HG03521 (cell line): Measurements from ENCODE around the gene CEP72.
"Not testable (repeated sequence)": the region's sequence is repeated elsewhere in the genome, so short reads cannot be mapped to it uniquely, and the experiment has no call there.

Experiments used
- ATAC-seq: cut with Tn5 transposase; IDR thresholded peaks from one replicate; pipeline ENCODE4 v1.9.1; 2021; ENCODE audit warnings: mild to moderate bottlenecking, moderate library complexity; ENCODE audit not compliant: unreplicated experiment

CEP72 gene

DNA sequence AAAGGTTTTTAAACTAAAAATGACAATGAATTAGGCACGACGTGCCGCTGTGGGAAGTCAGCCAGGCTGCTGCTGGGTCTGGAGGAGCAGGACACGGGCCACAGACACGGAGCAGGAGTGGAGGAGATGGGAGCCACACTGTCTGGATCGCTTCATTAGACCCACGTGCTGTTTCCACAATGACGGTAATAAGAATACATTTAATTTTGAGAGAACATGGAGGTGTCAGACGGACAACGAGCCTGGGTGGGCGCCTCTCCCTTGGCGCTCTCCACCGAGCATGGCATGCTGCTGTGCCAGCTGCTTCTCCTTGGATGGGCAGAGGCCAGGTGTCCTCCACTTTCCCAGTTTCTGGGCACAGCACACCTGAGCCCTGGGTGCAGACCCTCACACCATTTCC lies 68.7 kb downstream of the CEP72 start:
- not testable (repeated sequence) for ATAC-seq

DNA sequence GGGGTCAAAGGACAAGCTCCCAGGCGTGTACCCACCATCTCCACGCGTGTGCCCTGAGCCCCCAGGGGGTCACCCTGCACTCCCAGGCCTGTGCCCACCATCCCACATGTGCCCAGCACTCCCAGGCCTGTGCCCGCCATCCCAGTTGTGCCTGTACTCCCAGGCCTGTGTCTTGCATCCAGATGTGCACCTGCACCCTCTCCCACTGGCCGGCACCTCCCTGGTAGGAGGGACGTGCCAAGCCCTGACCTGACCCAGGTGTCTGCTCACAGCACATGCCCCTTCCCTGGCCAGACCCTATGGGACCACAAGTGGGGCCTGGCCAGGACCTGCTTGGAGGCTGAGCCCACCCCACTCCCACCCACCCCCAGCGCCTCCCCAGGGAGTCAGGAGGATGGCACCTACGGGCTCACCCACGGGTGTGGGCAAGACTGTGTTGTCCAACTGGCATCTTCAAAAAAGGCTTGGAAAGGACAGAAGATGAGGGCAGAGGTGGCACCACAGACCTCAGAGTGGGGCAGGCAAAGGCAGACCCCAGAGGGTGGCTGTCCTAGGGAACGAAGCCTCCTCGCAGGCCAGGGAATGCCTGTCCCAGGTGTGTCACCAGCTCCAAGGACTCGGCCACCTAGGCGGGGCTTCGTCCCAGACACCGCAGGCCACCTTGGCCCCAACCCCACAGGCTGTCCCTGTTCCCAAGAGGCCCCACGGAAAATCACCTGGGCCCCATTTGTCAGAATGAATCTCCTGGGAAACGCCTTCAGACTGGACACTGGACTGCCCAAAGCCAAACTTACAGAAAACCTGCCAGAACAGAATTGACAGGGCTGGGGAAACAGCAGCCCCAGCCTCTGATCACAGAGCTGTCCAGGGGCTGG lies 69.4 kb downstream of the CEP72 start:
- ATAC-seq: not testable (repeated sequence)

DNA sequence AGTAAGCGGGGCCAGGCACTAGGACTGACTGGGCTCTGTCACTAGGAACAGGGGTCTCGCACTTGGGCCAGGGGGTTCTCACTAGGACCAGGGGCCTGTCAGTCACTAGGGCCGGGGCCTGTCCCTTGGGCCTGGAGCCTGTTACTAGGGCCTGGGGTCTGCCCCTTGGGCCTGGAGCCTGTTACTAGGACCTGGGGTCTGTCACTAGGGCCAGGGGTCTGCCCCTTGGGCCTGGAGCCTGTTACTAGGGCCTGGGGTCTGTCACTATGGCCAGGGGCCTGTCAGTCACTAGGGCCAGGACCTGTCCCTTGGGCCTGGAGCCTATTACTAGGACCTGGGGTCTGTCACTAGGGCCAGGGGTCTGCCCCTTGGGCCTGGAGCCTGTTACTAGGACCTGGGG lies 70.1 kb downstream of the CEP72 start:
- not testable (repeated sequence) for ATAC-seq

DNA sequence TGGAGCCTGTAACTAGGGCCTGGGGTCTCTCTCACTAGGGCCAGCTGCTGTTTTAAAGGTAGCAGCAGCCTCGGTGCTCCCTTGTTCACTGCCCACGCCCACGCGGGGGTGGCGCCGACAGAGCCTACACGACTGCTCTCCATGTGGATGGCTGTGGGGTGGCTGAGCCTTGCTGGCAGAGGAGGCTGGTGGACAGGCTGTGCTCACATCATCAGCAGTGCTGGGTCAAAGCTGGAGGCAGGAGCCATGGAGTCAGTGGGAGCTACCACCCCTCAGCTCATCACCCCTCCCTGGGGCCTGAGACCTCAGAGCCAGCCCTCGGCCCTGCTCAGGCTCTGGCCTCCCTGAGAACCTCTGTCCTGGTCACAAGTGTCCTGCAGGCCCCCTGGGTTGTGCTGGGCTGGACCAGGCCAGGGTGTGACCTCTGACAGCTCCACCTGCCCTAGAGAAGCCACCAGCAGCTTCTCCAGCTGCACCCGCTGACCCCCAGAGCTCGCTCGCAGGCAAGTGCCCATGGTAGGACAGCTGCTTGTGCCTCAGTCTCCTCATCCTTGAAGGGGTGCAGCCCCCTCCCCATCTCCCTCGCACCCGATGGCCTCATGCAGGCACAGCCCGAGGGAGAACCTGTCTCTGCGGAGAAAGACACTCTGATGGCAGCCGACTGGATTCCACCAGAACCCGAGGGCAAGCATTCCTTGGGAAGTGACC lies 70.7 kb downstream of the CEP72 start:
- ATAC-seq: not testable (repeated sequence)

DNA sequence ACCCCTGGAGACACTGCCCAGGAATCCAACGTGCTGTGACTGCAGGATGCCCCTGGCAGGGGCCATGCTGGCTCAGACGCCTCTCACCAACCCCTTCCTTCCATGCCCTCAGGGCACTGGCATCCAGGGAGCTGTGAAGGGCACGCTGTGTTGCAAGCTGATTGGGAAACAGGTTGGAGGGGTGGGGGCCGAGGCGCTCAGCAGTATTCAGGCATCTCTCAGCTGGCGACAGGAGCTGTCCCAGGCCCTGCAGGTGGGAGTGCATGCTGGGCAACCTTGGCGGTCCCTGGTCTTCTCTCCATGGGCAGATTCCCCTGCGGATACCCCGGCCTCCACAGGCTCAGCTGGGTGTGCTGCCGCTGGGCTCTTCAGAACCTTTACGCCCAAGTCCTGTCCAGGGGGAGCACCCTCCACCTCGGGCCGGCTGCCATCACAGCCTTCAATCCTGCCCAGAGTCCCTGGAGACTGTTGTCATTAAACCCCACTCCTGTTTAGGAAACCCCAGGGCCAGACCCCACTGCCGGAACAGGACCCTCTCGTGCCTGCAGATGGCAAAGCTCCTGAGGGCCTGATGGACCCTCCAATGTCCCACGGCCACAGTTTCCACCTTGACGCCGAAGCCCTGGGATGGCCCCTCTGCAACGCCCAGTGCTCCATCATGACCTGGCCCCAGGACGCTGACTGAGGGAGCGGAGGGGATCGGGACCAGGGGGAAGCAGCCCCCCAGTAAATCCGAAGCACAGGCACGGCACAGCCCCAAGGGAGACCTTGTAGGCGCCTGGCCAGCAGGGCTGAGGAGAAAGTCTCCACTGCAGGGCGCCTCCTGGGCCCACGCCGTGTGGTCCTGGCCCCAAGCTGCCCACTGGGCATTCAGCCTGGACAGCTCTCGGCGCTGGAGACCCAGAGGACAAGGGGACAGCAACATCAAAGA lies 71.7 kb downstream of the CEP72 start:
- no peak for ATAC-seq

DNA sequence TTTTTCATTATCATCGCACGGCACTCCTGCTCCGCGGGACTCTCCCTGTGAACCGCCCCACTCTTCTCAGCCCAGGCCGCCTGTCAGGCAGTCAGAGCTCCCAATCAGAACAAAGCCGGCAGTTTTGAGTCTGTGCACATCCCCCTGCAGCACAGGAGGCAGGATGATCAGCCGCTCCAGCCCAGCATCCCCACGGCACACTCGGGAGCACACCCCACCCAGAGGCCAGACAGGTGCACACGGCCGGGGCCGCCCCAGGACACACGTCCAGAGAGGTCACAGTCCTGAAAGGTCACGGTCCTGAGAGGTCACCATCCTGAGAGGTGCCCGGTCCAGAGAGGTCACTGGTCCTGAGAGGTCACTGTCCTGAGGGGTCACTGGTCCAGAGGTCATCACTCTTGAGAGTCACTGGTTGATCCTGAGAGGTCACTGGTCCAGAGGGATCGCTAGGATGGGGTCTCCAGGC lies 72.6 kb downstream of the CEP72 start:
- ATAC-seq: no peak

DNA sequence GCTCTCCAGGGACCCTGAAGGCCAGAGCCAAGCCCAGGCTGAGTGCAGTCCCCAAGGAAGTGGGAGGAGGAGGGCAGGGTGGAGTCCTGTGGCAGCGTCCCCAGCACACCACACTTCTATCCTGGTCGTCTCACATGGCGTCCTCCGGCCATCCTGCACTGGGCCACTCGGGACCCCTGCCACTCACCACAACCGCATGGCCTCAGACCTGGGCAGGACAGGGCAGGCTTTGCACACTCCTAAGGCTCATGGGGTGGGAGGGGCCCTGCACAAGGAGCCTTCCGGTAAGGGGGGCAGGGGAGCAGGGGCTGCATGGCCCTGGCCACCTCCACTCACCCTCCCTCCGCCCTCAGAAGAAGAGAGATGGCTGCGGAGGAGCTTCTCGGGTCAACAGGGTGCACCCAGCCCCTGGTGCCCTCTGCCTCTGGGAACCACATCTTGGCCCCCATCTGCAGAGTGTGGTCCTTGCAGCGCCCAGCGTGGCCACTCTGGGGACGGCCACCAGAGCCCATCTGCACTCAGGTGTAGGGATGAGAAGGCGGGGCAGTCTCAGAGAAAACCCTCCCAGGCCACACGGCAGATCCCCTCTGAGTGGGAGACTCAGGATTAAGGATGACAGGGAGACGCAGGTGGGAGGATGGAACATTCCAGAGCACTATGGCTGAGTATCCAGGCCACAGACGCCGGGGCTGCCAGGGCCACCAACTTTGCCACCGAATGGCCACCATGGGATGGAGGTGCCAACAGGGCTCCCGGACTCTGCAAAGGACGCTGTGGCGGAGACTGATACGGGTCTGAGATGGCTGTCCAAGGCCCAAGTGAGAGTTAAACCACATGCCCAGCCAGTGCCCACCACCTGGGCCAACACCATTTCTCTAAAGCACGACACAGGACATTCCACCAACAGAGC lies 73.4 kb downstream of the CEP72 start:
- ATAC-seq: no peak

DNA sequence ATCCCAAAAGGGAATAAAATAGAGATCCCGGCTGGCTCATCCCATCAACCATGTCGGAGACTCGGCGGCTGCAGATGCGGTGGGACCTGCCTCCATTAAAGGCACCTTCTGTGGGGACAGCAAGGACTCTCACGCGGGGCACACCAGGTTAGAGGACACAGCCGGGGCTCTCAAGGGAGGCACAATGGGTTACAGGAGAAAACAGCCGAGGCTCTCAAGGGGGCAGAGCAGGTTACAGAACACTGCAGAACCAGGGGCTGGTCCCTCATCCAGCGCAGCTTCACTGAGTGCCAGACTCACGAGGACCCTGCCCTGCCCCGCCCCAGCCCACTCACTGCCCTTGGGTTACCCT lies 74.0 kb downstream of the CEP72 start:
- not testable (repeated sequence) for ATAC-seq

DNA sequence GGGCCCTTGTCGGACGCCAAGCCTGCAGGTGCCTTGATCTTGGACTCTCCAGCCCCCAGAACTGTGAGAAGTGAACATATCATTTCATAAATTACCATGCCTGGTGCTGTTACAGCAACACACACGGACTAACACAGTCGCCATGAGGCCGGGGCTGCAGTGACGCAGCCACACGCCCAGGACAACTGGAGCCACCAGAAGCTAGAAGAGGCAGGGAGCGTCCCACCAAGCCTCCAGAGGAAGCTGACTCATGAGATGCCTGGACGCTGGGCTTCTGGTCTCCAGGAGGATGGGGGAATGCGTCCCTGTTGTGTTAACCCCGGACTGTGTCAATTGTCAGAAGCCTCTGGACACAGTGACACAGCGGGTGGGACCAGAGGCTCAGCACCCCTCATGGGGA lies 74.8 kb downstream of the CEP72 start:
- not testable (repeated sequence) for ATAC-seq

DNA sequence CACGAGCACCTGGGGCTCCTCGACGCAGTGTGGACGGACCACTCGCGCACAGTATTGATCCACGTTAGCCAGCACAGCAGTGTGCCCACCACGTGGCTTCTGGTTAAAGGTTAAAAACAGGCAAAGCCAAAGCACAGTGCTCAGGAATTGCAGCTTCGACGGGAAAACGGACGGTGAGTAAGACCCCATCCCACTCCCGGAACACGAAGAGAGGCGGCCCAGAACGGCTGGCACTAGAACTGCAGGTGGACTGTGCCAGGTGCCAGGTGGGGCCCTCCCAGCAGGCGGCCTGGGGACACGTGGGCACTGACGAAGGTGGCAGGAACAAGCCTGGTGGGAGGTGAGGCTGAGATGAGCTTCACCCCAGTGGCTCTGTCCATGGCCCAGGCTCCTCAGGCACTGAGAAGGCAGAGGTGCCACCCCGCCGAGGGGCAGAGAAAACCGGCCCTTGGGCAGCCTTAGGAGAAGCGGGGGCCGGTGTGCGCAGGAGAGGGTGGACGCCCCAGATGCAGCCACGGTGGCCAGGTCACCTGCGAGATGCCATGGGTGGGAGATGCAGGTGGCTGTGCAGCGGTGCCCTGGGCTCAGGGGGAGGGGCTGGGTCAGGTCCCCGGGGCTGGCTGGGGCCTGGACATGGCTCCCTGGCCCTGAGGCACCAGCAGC lies 76.3 kb downstream of the CEP72 start:
- not testable (repeated sequence) for ATAC-seq

DNA sequence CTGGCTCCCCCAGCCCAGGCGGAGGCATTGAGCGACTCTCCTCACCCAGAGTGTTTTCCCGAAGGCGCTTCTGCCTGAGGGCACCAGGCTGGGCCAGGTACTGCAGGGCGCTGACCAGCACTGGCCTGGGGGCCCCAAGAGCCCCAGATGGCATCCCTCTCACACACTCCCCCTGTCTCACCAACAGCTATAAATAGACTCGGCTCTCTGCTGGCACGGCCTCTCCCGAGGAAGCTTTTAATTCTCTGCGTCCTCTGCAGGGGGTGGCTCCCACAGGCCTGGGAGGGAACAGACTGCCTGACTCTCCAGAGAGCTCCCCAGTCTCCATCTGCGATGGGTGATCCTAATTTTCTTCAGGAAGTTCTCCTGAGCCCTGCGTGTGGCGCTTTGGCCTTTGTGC lies 78.2 kb downstream of the CEP72 start:
- not testable (repeated sequence) for ATAC-seq

DNA sequence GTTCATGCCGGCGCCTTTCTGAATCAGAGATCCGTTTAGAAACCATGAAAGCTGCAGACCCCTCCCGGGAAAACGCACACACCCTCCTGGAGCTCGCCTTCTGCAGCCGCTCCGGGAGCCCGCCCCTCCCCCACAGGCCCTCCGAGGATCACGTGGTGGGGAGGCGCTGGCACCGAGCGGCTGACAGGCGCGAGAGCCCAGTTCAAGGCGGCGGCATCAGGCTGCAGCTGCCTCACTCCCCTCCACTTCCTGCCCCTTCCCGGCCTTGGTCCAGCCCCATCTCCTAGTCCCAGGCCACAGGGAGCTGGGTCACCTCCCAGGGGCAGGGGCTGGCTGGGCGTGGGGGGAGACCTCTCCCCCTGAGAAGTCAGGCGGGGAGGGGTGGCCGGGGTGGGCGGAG lies 78.9 kb downstream of the CEP72 start:
- not testable (repeated sequence) for ATAC-seq

DNA sequence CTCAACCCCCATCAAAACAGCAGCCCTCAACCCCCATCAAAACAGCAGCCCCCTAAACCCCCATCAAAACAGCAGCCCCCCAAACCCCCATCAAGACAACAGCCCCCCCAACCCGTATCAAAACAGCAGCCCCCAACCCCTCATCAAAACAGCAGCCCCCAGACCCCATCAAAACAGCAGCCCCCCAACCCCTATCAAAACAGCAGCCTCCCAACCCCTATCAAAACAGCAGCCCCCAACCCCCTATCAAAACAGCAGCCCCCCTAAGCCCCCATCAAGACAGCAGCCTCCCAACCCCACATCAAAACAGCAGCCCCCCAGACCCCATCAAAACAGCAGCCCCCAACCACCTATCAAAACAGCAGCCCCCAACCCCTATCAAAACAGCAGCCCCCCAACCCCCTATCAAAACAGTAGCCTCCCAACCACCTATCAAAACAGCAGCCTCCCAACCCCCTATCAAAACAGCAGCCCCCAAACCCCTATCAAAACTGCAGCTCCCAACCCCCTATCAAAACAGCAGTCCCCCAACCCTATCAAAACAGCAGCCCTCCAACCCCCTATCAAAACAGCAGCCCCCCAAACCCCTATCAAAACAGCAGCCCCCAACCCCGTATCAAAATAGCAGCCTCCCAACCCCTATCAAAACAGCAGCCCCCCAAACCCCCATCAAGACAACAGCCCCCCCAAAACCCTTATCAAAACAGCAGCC lies 79.8 kb downstream of the CEP72 start:
- ATAC-seq: no peak

DNA sequence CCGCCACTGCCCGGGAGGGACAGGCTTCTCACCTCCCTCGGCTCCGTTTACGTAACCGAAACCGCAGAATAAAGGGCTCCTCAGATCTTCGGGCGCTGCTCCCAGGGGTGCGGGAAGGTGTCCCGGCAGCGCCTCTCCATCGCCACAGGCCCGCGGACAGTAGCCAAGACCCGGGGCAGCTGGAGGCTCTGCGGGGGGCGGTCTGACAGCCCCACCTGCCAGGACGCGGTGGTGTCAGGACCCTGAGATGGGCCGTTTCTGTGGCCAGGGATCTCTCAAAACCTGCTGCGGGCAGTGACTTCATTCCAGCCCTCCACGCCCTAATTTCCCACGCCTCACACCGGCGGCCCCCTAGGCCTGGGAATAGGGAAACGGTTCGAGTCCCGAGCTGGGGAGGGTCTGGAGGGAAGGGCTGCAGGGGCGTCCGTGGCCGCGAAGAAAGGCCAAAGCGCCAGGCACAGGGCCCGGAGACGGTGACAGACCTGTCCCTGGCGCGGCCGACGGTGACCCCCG lies 80.4 kb downstream of the CEP72 start:
- peak; percentile 6 for ATAC-seq

DNA sequence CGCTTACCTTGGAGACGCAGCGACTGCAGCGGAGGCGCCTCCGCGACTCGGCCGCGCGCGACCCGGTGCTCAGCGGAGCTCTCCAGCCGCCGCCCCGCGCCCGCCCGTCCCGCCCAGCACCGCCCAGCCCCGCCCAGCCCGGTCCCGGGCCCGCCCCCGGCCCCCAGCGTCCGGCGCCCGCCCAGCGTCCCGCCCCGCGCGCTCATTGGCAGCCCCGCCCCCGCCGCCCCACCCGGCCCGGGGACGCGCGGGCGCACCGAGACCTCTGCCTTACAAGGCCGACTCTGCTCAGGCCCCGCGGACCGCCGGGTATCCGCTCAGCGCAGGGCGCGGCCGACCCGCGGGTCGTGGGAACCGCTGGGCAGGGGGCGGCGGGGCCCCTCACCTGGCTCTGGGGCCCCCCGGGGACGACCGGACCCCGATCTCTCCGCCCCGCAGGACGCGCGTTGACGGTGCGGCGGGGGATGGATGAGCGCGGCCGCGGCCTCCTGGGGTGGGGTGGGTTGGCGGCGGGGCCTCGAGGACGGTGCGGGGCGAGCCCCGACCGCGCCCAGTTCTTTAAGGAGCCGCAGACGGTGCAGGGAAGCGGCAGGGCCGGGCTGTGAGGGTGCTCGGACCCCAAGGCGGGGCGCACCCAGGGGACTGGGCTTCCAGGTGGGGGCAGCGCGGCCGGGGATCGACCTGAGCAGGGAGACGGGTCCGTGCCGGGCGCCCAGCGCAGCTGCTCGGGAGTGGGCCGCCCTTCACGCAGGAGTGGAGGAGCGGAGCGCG lies 81.3 kb downstream of the CEP72 start, which contains the start of gene TPPP:
Gene TPPP (minus strand): TSS at position 82 of the 771 bp plus-strand sequence. CDS start 15,292 bp downstream, outside the sequence.
- peak; percentile 69 for ATAC-seq

DNA sequence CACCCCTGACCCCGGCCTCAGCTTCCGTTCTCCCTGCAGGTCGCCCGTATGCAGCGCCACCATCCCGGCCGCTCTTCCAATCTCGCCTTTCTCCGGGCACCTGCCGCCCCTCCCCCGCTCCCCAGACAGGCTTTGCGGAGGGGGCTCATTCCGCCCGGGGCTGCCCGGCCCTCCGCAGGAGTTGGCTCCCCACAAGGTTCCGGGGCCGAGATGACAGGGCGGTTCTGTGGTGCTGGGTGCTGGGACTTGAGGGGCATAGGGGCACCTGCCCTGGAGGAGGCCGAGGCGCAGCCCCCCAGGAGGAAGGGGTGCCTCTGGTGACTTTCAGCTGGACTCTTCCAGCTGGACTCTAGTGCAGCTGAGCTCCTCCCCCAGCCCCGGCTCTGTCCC lies 81.9 kb downstream of the CEP72 start:
- ATAC-seq: not testable (repeated sequence)

DNA sequence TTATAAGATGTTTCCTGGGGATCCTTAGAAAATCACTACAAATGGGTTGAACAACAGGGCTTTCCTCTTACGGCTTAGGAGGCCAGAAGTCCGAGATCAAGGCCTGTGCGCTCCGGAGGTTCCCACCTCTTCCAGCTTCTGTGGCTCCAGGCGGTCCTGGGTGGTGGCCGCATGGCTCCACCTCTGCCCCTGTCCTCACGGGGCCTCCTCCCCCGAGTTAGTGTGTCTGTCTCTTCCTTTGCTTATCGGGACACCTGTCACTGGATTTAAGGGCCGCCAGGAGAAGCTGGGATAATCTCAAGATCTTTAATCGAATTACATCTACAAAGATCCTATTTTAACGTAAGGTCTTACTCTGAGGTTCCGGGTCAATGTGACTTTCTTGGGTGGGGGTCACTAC lies 83.3 kb downstream of the CEP72 start:
- ATAC-seq: not testable (repeated sequence)

DNA sequence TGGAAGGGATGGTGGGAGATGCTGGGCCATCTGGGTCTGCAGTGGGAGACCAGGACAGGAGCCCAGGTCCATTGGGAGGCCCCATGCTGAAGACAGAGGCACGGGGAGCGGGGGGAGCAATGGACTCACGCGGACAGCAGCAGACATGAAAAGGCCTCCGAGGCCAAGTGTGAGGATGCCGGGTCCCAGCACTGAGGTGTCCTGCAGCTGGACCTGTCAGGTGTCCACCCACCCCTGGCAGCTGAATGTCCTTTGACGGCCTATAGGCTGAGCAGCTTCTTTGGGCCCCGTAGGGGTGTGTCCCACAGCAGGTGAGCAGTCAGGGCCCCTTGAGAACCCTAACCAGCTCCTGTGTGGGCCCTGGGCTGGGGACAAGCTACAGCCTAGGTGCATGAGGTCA lies 84.1 kb downstream of the CEP72 start:
- not testable (repeated sequence) for ATAC-seq
